CD14-positive monocyte (primary cell): ENCODE data around the gene ISCA1. TPM values are rescaled to one million over a fixed set of nuclear protein-coding genes. Genes with fewer than 3 reads are reported as not detected.

Experiments
- DNase-seq, 3 donors: peaks; one replicate each; pipeline ENCODE4 v3.0.0-alpha.2; 2011 to 2022
- H2AFZ ChIP-seq: 2 replicates; pipeline ENCODE4 v1.6.0; 2012; ENCODE audit warnings: mild to moderate bottlenecking, low read depth, low read length, inconsistent platforms; ENCODE audit not compliant: insufficient read depth, poor library complexity, severe bottlenecking
- H3K27ac ChIP-seq, 2 donors: 1 replicate in 1 of 2; 2 replicates in 1 of 2; pipeline ENCODE4 v1.5.1; 2012 to 2013; ENCODE audit warnings: low read length in 2 of 2, control low read depth in 1 of 2, inconsistent platforms in 1 of 2, low read depth in 1 of 2, mild to moderate bottlenecking in 1 of 2
- H3K27me3 ChIP-seq, 2 donors: one replicate each; pipeline versions ENCODE4 v1.6.0 to v1.6.1; 2011 to 2013; ENCODE audit warnings: low read length in 2 of 2; ENCODE audit not compliant: control insufficient read depth in 2 of 2, insufficient read depth in 2 of 2
- H3K36me3 ChIP-seq, 2 donors: replicated peaks in 1 of 2; 1 replicate in 1 of 2; 2 replicates in 1 of 2; pipeline versions ENCODE4 v1.5.1 to v1.6.1; 2012 to 2013; ENCODE audit warnings: low read length in 2 of 2, control low read depth in 1 of 2, inconsistent platforms in 1 of 2, mild to moderate bottlenecking in 1 of 2; ENCODE audit not compliant: insufficient read depth in 2 of 2, control insufficient read depth in 1 of 2
- H3K4me1 ChIP-seq, 2 donors: 1 replicate in 1 of 2; 2 replicates in 1 of 2; pipeline versions ENCODE4 v1.5.1 to v1.6.1; 2012 to 2013; ENCODE audit warnings: low read length in 2 of 2, control low read depth in 1 of 2, inconsistent platforms in 1 of 2, mild to moderate bottlenecking in 1 of 2, moderate library complexity in 1 of 2; ENCODE audit not compliant: insufficient read depth in 2 of 2, control insufficient read depth in 1 of 2
- H3K4me2 ChIP-seq: replicated peaks from 2 replicates; pipeline ENCODE3; 2012; ENCODE audit warnings: low read length, moderate library complexity, mild to moderate bottlenecking; ENCODE audit not compliant: poor library complexity, severe bottlenecking; ENCODE audit errors: extremely low read depth
- H3K4me3 ChIP-seq, 3 experiments: fragments of 200-600 bp in 1 of 3; sonication (generic) in 1 of 3; replicated peaks in 1 of 3; 1 replicate in 2 of 3; 2 replicates in 1 of 3; pipeline ENCODE4 v1.5.1; 2011 to 2013; ENCODE audit warnings: low read length in 3 of 3, mild to moderate bottlenecking in 3 of 3, control low read depth in 2 of 3, low read depth in 2 of 3, inconsistent platforms in 1 of 3, moderate library complexity in 1 of 3
- H3K79me2 ChIP-seq: 2 replicates; pipeline ENCODE4 v1.6.0; 2012; ENCODE audit warnings: mild to moderate bottlenecking, control low read depth, inconsistent platforms, low read length, moderate library complexity; ENCODE audit not compliant: insufficient read depth
- H3K9ac ChIP-seq: 2 replicates; pipeline ENCODE4 v1.6.0; 2017; ENCODE audit warnings: low read length, mild to moderate bottlenecking; ENCODE audit not compliant: insufficient read depth, poor library complexity, severe bottlenecking
- H3K9me3 ChIP-seq, 2 donors: replicated peaks in 1 of 2; 1 replicate in 1 of 2; 2 replicates in 1 of 2; pipeline versions ENCODE4 v1.5.1 to v1.6.1; 2012 to 2013; ENCODE audit warnings: low read length in 2 of 2, control low read depth in 1 of 2; ENCODE audit not compliant: control insufficient read depth in 1 of 2, insufficient read depth in 1 of 2
- H4K20me1 ChIP-seq: 2 replicates; pipeline ENCODE4 v1.6.0; 2012; ENCODE audit warnings: mild to moderate bottlenecking, low read length, control low read depth, moderate library complexity; ENCODE audit not compliant: insufficient read depth
- H3K27ac Mint-ChIP-seq, 7 donors: one replicate each; pipeline ENCODE4 v1.8.0; 2020; ENCODE audit warnings: mild to moderate bottlenecking in 7 of 7, mixed read lengths in 7 of 7, moderate library complexity in 6 of 7, inconsistent platforms in 2 of 7
- H3K27me3 Mint-ChIP-seq, 3 donors: one replicate each; pipeline ENCODE4 v1.8.0; 2021 to 2022; ENCODE audit warnings: low read depth in 3 of 3, mild to moderate bottlenecking in 3 of 3, mixed read lengths in 3 of 3, moderate library complexity in 3 of 3, inconsistent platforms in 1 of 3
- H3K36me3 Mint-ChIP-seq, 2 donors: one replicate each; pipeline ENCODE4 v1.8.0; 2020; ENCODE audit warnings: mixed read lengths in 2 of 2, inconsistent platforms in 1 of 2, mild to moderate bottlenecking in 1 of 2
- H3K4me1 Mint-ChIP-seq: one replicate; pipeline ENCODE4 v1.8.0; 2020; ENCODE audit warnings: mild to moderate bottlenecking, mixed read lengths
- H3K4me3 Mint-ChIP-seq, 2 donors: one replicate each; pipeline ENCODE4 v1.8.0; 2020; ENCODE audit warnings: mild to moderate bottlenecking in 2 of 2, mixed read lengths in 2 of 2, moderate library complexity in 1 of 2
- H3K9me3 Mint-ChIP-seq, 7 donors: one replicate each; pipeline ENCODE4 v1.8.0; 2020 to 2022; ENCODE audit warnings: mixed read lengths in 7 of 7, mild to moderate bottlenecking in 6 of 7, moderate library complexity in 6 of 7, inconsistent platforms in 2 of 7
- WGBS: methylation state at CpG from one replicate; pipeline ENCODE4 v1.1.5; 2013; ENCODE audit warnings: missing lambda C conversion rate; ENCODE audit not compliant: insufficient coverage; 5-methylcytosine and 5-hydroxymethylcytosine counted together
- intact Hi-C, 2 donors: fragments of 100-400 bp; cut with micrococcal nuclease; formaldehyde crosslinking; loops; one replicate each; pipeline versions ENCODE4 v1.15.0 to v1.15.1; 2023
- polyA plus RNA-seq, 3 donors: library from polyadenylated mRNA; depleted of rRNA in 1 of 3; unstranded in 2 of 3; stranded (reverse) in 1 of 3; fragments of 300-500 nt in 2 of 3; fragments of >200 nt in 1 of 3; fragmentation: Illumina TruSeq in 2 of 3; gene quantifications; 1 replicate in 2 of 3; 2 replicates in 1 of 3; pipeline ENCODE4 v1.2.3, GENCODE V29; 2012 to 2021
- TF ChIP-seq, protein P1 (sequence below): fragments of 200-600 bp; IDR thresholded peaks from one replicate; pipeline ENCODE4 v1.8.0; 2022; ENCODE audit warnings: antibody characterized with exemption, mild to moderate bottlenecking

The ISCA1 gene
- polyA plus RNA-seq, 3 donors = 13.2 to 46.7 (median 36.9) TPM

DNA sequence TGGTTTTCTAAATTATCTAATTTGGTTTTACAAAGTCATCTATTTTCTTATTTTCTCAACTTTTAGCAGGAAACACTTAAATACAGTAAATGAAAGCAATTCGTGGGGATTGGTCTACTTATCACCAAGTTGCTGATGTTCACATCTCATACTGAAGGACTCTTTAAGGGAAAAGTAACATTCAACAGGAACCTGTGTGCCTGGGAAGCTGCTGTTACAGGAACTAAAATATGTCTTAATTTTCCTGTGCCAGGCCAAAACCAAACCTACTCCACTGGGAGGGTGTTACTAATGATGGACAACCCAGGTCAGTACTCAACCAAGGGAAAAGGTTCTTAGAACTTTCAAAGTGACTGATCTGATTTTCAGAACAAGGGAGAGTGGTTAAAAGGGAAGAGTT lies 5.3 kb downstream of the ISCA1 start:
- Histone ChIP-seq H3K36me3 (peaks cover 13 to 23% of the 10 kb centered on the region in 2 donors), H3K79me2 (peaks cover 41% of the 10 kb centered on the region), H4K20me1 (peaks cover 62% of the 10 kb centered on the region), H3K4me3 (no peak overlapping the region), H2AFZ (no peak overlapping the region), H3K27me3 (no peaks in the 10 kb centered on the region), H3K4me1 (peaks cover 7 to 11% of the 10 kb centered on the region in 2 donors), H3K27ac (peak overlapping the region in 1 of 2 donors; percentile 2), H3K4me2 (no peak overlapping the region), H3K9me3 (no peaks in the 10 kb centered on the region), H3K9ac (no peak overlapping the region)
- no peak overlapping the region for H3K27ac Mint-ChIP-seq
- no CpG with 5 or more reads among the region's 1 CpG for WGBS
- peaks cover 15 to 19% of the 10 kb centered on the region in 2 donors for H3K36me3 Mint-ChIP-seq
- peaks cover 18% of the 10 kb centered on the region for H3K4me1 Mint-ChIP-seq
- no peak for DNase-seq
- peaks cover 0 to 3% (median 0%) of the 10 kb centered on the region in 7 donors for H3K9me3 Mint-ChIP-seq
- intact Hi-C loops = no loop called here
- H3K4me3 Mint-ChIP-seq = no peak overlapping the region
- H3K27me3 Mint-ChIP-seq = peaks cover 0 to 2% (median 0%) of the 10 kb centered on the region in 3 donors
- TF ChIP-seq, protein P1, sequence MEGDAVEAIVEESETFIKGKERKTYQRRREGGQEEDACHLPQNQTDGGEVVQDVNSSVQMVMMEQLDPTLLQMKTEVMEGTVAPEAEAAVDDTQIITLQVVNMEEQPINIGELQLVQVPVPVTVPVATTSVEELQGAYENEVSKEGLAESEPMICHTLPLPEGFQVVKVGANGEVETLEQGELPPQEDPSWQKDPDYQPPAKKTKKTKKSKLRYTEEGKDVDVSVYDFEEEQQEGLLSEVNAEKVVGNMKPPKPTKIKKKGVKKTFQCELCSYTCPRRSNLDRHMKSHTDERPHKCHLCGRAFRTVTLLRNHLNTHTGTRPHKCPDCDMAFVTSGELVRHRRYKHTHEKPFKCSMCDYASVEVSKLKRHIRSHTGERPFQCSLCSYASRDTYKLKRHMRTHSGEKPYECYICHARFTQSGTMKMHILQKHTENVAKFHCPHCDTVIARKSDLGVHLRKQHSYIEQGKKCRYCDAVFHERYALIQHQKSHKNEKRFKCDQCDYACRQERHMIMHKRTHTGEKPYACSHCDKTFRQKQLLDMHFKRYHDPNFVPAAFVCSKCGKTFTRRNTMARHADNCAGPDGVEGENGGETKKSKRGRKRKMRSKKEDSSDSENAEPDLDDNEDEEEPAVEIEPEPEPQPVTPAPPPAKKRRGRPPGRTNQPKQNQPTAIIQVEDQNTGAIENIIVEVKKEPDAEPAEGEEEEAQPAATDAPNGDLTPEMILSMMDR = no peak

DNA sequence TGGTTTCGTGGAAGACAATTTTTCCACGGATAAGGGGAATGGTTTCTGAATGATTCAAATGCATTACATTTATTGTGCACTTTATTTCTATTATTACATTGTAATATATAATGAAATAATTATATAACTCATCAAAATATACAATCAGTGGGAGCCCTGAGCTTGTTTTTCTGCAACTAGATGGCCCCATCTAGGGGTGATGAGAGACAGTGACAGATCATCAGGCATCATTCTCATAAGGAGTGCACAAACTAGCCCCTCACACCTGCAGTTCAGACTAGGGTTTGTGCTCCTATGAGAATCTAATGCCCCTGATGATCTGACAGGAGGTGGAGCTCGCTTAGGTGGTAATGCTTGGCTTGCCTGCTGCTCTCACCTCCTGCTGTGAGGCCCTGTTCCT lies 6.4 kb downstream of the ISCA1 start:
- peaks cover 21 to 34% of the 10 kb centered on the region in 2 donors for H3K36me3 ChIP-seq
- no peak overlapping the region for H3K4me3 ChIP-seq
- intact Hi-C loops = no loop called here
- 100% methylated on average over 1 of the region's 3 CpGs for WGBS
- peaks cover 0 to 2% of the 10 kb centered on the region in 2 donors for H3K4me1 ChIP-seq
- H3K4me2 ChIP-seq = no peak overlapping the region
- peaks cover 57% of the 10 kb centered on the region for H4K20me1 ChIP-seq
- no peak overlapping the region for H3K4me3 Mint-ChIP-seq
- DNase-seq = no peak
- peaks cover 0 to 2% (median 0%) of the 10 kb centered on the region in 3 donors for H3K27me3 Mint-ChIP-seq
- H3K9me3 Mint-ChIP-seq = peaks cover 0 to 3% (median 0%) of the 10 kb centered on the region in 7 donors
- H3K36me3 Mint-ChIP-seq = peaks cover 26 to 30% of the 10 kb centered on the region in 2 donors
- no peaks in the 10 kb centered on the region for H3K9me3 ChIP-seq
- H3K27me3 ChIP-seq = no peaks in the 10 kb centered on the region
- no peak overlapping the region for H2AFZ ChIP-seq
- TF ChIP-seq, protein P1 = no peak
- no peak overlapping the region for H3K27ac ChIP-seq
- H3K79me2 ChIP-seq = peaks cover 31% of the 10 kb centered on the region
- H3K9ac ChIP-seq = no peak overlapping the region
- no peak overlapping the region for H3K27ac Mint-ChIP-seq
- H3K4me1 Mint-ChIP-seq = peaks cover 12% of the 10 kb centered on the region
